Naive thymus-derived CD8-positive, alpha-beta T cell (primary cell): ENCODE measurements around the gene SYNE4. TPM values are rescaled to one million over a fixed set of nuclear protein-coding genes. Genes with fewer than 3 reads are reported as not detected.
A peak's percentile ranks its signal among the peaks of the same experiment; 100 is the strongest.
"Not testable (repeated sequence)": the region's sequence is repeated elsewhere in the genome, so short reads cannot be mapped to it uniquely, and the experiment has no call there.

Experiments
- ATAC-seq, 2 donors: fragments of 150-1000 bp; cut with Tn5 transposase in 1 of 2; sonication (Bioruptor Pico), chemical (Tn5 transposase) in 1 of 2; 1 replicate in 1 of 2; 2 replicates in 1 of 2; pipeline ENCODE4 v1.10.0; 2021; ENCODE audit warnings: mild to moderate bottlenecking in 2 of 2, moderate library complexity in 2 of 2
- POLR2A ChIA-PET: fragments of 350-600 bp; sonication (Branson Sonifier 250); formaldehyde crosslinking; loops from one replicate; lab custom pipeline; 2021; ENCODE audit warnings: antibody characterized with exemption; lab: Charles Lee
- DNase-seq, 10 donors: peaks; one replicate each; pipeline versions ENCODE4 v3.0.0 to v3.0.0-alpha.2; 2020 to 2022
- H3K27ac Mint-ChIP-seq, 10 donors: one replicate each; pipeline ENCODE4 v1.8.0; 2020 to 2022; ENCODE audit warnings: mild to moderate bottlenecking in 10 of 10, mixed read lengths in 10 of 10, moderate library complexity in 4 of 10, inconsistent platforms in 1 of 10
- H3K27me3 Mint-ChIP-seq, 5 donors: one replicate each; pipeline ENCODE4 v1.8.0; 2021 to 2022; ENCODE audit warnings: mixed read lengths in 5 of 5
- H3K36me3 Mint-ChIP-seq, 3 donors: one replicate each; pipeline ENCODE4 v1.8.0; 2020 to 2022; ENCODE audit warnings: mixed read lengths in 3 of 3, mild to moderate bottlenecking in 2 of 3, inconsistent platforms in 1 of 3
- H3K4me1 Mint-ChIP-seq, 4 donors: one replicate each; pipeline ENCODE4 v1.8.0; 2021 to 2022; ENCODE audit warnings: mixed read lengths in 4 of 4
- H3K4me3 Mint-ChIP-seq, 10 donors: one replicate each; pipeline ENCODE4 v1.8.0; 2020 to 2022; ENCODE audit warnings: mild to moderate bottlenecking in 10 of 10, mixed read lengths in 10 of 10, moderate library complexity in 6 of 10, inconsistent platforms in 1 of 10
- H3K9me3 Mint-ChIP-seq, 9 donors: one replicate each; pipeline ENCODE4 v1.8.0; 2020 to 2022; ENCODE audit warnings: mixed read lengths in 9 of 9, mild to moderate bottlenecking in 3 of 9, inconsistent platforms in 1 of 9, moderate library complexity in 1 of 9
- polyA plus RNA-seq, 3 donors: library from polyadenylated mRNA; unstranded; fragments of 300-500 nt; fragmentation: Illumina TruSeq; gene quantifications; one replicate each; pipeline ENCODE4 v1.2.3, GENCODE V29; 2021
- total RNA-seq, 8 experiments: library from RNA in 2 of 8; stranded (reverse) in 2 of 8; gene quantifications; one replicate each; pipeline ENCODE4 v1.2.3 and lab custom pipeline; 2021 to 2026

Gene SYNE4
- total and polyA plus RNA-seq, 5 experiments from 2014 or later = 0.19 to 4.7 (median 3.5) TPM; not detected in 2

DNA sequence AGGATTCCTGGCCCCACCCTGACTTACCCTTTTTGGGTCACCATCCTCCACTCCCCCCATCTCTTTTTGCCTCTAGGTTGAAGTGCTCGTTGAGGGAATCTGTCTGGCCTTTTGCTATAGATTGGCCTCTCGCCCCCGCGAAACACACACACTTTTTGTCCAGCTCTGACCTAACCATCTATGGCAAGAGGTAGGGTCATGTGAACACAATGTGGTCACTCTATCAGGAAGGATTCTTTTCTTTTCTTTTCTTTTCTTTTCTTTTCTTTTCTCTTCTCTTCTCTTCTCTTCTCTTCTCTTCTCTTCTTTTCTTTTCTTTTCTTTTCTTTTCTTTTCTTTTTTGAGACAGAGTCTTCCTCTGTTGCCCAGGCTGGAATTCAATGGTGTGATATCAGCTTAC is 27.6 kb downstream of the SYNE4 start:
- not testable (repeated sequence) for DNase-seq, H3K36me3 Mint-ChIP-seq, H3K9me3 Mint-ChIP-seq, H3K4me1 Mint-ChIP-seq, ATAC-seq
- H3K27ac Mint-ChIP-seq = peak overlapping the region in 1 of 10 donors; percentile 57
- POLR2A ChIA-PET = interaction anchor here (0.6 kb wide), 1 partner anchor 88 kb away, joined by 4 read pairs; no protein-coding TSS in a partner anchor
- peaks cover 25 to 68% (median 58%) of the 10 kb centered on the region in 5 donors for H3K27me3 Mint-ChIP-seq
- H3K4me3 Mint-ChIP-seq = peak overlapping the region in 1 of 10 donors; percentile 35

DNA sequence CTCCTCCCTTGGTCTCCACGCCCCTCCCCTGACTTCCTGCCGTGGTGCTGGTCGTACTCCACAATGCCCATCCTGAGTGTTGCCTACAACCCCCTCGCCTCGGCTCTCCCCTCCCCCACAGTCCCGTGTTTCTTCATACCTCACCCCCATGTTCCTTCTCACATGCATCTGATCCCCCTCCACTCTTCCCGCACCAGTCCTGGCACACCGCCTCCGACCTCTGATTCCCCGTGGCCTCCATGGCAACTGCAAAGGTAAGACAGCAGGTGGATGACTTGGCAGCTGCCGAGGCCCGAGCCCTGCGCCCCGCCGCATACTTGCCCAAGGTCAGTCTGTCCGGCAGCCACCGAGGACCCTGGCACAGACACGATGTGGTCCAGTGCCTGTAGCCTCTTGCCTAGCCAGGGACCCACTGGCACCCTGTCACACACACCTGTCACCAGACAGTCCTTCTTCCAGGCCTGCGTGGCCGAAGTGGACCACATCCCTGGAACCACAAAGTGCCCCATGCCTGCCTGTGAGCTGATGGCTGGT is 29.7 kb downstream of the SYNE4 start:
- DNase-seq = no peak
- Mint-ChIP-seq H3K4me3 (no peak overlapping the region), H3K27me3 (peaks cover 9 to 55% (median 42%) of the 10 kb centered on the region in 5 donors), H3K9me3 (no peaks in the 10 kb centered on the region), H3K4me1 (peaks cover 0 to 3% (median 0%) of the 10 kb centered on the region in 4 donors), H3K36me3 (no peaks in the 10 kb centered on the region), H3K27ac (no peak overlapping the region)
- POLR2A ChIA-PET = no interaction called here
- ATAC-seq = no peak

DNA sequence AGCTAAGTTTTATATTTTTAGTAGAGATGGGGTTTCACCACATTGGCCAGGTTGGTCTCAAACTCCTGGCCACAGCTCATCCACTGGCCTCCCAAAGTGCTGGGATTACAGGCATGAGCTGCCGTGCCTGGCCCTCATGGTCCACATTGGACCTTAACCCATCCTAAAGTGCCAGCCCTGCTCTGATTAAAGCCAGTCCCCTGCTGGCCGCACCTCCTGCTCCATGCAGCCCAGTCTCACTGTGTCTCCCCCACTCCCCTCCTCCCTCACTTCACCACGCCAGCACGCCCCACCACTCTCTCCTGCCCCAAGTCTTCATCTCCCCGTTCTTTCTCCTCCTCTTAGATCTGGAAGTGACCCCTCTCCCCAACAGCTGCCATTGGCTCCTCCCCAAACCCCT is 30.3 kb downstream of the SYNE4 start:
- H3K4me1 Mint-ChIP-seq = peaks cover 0 to 3% (median 0%) of the 10 kb centered on the region in 4 donors
- H3K9me3 Mint-ChIP-seq = no peaks in the 10 kb centered on the region
- DNase-seq (no peak), ATAC-seq (no peak)
- no peaks in the 10 kb centered on the region for H3K36me3 Mint-ChIP-seq
- no peak overlapping the region for H3K4me3 Mint-ChIP-seq
- POLR2A ChIA-PET = no interaction called here
- no peak overlapping the region for H3K27ac Mint-ChIP-seq
- peaks cover 9 to 49% (median 37%) of the 10 kb centered on the region in 5 donors for H3K27me3 Mint-ChIP-seq

GRCh38 chr19:35977446-35978222 is 31.0 kb downstream of the SYNE4 start:
- peak in 3 of 10 donors; percentile 15 to 69 (median 29) for DNase-seq
- POLR2A ChIA-PET = interaction anchor here (0.5 kb wide), 1 partner anchor 13 kb away, joined by 3 read pairs; no protein-coding TSS in a partner anchor
- ATAC-seq = peak; percentile 62 to 69
- Mint-ChIP-seq H3K9me3 (no peaks in the 10 kb centered on the region), H3K27ac (no peak overlapping the region), H3K27me3 (peaks cover 9 to 46% (median 34%) of the 10 kb centered on the region in 5 donors), H3K4me1 (peaks cover 0 to 3% (median 0%) of the 10 kb centered on the region in 4 donors), H3K36me3 (no peaks in the 10 kb centered on the region), H3K4me3 (no peak overlapping the region)

DNA sequence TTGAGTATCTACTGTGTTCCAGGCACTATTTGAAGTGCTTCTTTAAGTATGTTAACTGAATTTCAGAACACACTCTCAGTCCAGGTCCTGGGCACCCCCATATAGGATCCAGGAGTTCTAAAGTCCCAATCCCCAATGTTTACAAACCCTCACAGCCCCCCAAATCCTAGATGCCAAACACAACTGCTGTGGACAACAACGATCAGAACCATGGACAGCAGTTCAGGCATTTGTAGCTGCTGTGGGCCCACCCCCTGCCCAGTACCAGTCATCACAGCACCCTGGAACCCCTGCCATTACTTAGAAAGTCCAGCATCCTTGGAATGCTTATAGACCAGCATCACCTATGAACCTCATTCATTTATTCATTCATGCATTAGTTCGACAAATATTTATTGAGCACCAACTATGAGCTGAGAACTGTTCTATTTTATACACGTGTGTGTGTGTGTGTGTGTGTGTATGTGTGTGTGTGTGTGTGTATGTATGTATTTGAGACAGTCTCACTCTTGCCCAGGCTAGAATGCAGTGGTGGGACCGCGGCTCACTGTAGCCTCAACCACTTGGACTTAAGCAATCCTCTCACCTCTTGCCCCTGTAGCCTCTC is 32.9 kb downstream of the SYNE4 start:
- H3K4me1 Mint-ChIP-seq = peaks cover 0 to 5% (median 0%) of the 10 kb centered on the region in 4 donors
- H3K27me3 Mint-ChIP-seq = peaks cover 6 to 37% (median 21%) of the 10 kb centered on the region in 5 donors
- peak in 2 of 10 donors; percentile 22 to 26 for DNase-seq
- POLR2A ChIA-PET = no interaction called here
- ATAC-seq = peak in 1 of 2 donors; percentile 33
- no peak overlapping the region for H3K27ac Mint-ChIP-seq
- no peaks in the 10 kb centered on the region for H3K36me3 Mint-ChIP-seq
- no peaks in the 10 kb centered on the region for H3K9me3 Mint-ChIP-seq
- no peak overlapping the region for H3K4me3 Mint-ChIP-seq

GRCh38 chr19:35973487-35973886 is 35.1 kb downstream of the SYNE4 start:
- Mint-ChIP-seq H3K4me1 (peaks cover 0 to 7% (median 5%) of the 10 kb centered on the region in 4 donors), H3K27me3 (peaks cover 0 to 25% (median 9%) of the 10 kb centered on the region in 5 donors), H3K36me3 (no peaks in the 10 kb centered on the region), H3K27ac (no peak overlapping the region), H3K9me3 (no peaks in the 10 kb centered on the region), H3K4me3 (no peak overlapping the region)
- ATAC-seq (no peak), DNase-seq (no peak)
- POLR2A ChIA-PET = no interaction called here

DNA sequence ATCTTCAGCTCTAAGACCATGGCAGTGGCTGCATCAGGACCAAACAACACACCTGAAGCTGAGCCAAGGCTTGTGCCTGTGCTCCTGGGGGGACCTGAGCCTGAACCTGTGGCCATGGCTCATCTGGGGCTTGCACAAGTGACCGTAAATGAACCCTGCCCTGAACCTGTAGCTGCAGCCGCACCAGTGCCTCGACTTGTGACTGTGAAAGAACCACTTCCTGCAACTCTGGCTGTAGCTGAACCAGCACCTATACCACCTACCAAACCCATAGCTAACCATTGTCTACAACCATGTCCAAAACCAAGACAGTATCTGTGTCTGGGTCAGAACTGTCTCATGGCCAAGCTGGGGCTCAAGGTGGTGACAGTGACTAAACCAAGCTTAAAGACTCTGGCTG is 41.8 kb downstream of the SYNE4 start:
- POLR2A ChIA-PET = interaction anchor here (0.7 kb wide), 1 partner anchor 248 kb away, joined by 4 read pairs; the partner anchor contains the start of genes ZNF146 and ZNF565
- Mint-ChIP-seq H3K36me3 (no peaks in the 10 kb centered on the region), H3K4me1 (peaks cover 0 to 7% (median 5%) of the 10 kb centered on the region in 4 donors), H3K9me3 (no peaks in the 10 kb centered on the region), H3K27me3 (peaks cover 0 to 6% (median 5%) of the 10 kb centered on the region in 5 donors), H3K4me3 (no peak overlapping the region), H3K27ac (no peak overlapping the region)
- no peak for DNase-seq
- no peak for ATAC-seq

- DNase-seq (peak in 6 of 10 donors; percentile 26 to 53 (median 38)), ATAC-seq (no peak)
- no peak overlapping the region for H3K27ac Mint-ChIP-seq
- no peak overlapping the region for H3K4me3 Mint-ChIP-seq
- peaks cover 0 to 11% (median 5%) of the 10 kb centered on the region in 5 donors for H3K27me3 Mint-ChIP-seq
- peaks cover 6 to 12% (median 10%) of the 10 kb centered on the region in 4 donors for H3K4me1 Mint-ChIP-seq
- POLR2A ChIA-PET = no interaction called here
- H3K9me3 Mint-ChIP-seq = peaks cover 0 to 1% (median 0%) of the 10 kb centered on the region in 9 donors
- H3K36me3 Mint-ChIP-seq = no peaks in the 10 kb centered on the region
These were observed 45.1 kb downstream of the SYNE4 start for GRCh38 chr19:35963514-35963913.

- peaks cover 0 to 3% (median 0%) of the 10 kb centered on the region in 9 donors for H3K9me3 Mint-ChIP-seq
- DNase-seq (no peak), ATAC-seq (no peak)
- peaks cover 0 to 8% (median 3%) of the 10 kb centered on the region in 5 donors for H3K27me3 Mint-ChIP-seq
- H3K36me3 Mint-ChIP-seq = no peaks in the 10 kb centered on the region
- H3K4me3 Mint-ChIP-seq = peak overlapping the region; percentile 13 to 80 (median 42)
- peaks cover 17 to 41% (median 29%) of the 10 kb centered on the region in 4 donors for H3K4me1 Mint-ChIP-seq
- POLR2A ChIA-PET = interaction anchor here (2.3 kb wide), 1 partner anchor 34 kb away, joined by 6 read pairs; no protein-coding TSS in a partner anchor
- H3K27ac Mint-ChIP-seq = peak overlapping the region in 1 of 10 donors; percentile 37
These were observed 48.1 kb downstream of the SYNE4 start for GRCh38 chr19:35960432-35960972.

DNA sequence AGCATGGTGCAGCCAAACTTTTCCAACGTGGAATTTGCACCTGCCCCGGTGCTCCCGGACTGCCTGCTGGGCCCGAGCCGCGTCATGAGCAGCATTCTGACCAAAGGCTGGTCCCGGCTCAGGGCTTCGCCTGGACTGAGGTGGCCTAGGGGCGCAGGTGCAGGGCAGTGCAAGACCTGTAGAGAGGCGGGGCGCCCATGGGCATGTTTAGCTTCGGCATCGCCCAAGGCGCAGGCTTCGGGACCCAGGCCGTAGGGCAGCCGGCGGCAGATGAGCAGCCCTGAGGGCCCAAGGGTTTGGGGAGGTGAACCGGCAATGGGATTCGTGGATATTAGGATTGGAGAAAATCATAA is 48.7 kb downstream of the SYNE4 start:
- no peak for DNase-seq
- Mint-ChIP-seq H3K9me3 (peaks cover 0 to 3% (median 0%) of the 10 kb centered on the region in 9 donors), H3K4me1 (peaks cover 20 to 46% (median 33%) of the 10 kb centered on the region in 4 donors), H3K27ac (peak overlapping the region in 1 of 10 donors; percentile 29), H3K27me3 (peaks cover 0 to 8% (median 3%) of the 10 kb centered on the region in 5 donors), H3K4me3 (peak overlapping the region; percentile 53 to 79 (median 70)), H3K36me3 (no peaks in the 10 kb centered on the region)
- no peak for ATAC-seq
- POLR2A ChIA-PET = interaction anchor here (2.3 kb wide), 1 partner anchor 34 kb away, joined by 6 read pairs; no protein-coding TSS in a partner anchor

DNA sequence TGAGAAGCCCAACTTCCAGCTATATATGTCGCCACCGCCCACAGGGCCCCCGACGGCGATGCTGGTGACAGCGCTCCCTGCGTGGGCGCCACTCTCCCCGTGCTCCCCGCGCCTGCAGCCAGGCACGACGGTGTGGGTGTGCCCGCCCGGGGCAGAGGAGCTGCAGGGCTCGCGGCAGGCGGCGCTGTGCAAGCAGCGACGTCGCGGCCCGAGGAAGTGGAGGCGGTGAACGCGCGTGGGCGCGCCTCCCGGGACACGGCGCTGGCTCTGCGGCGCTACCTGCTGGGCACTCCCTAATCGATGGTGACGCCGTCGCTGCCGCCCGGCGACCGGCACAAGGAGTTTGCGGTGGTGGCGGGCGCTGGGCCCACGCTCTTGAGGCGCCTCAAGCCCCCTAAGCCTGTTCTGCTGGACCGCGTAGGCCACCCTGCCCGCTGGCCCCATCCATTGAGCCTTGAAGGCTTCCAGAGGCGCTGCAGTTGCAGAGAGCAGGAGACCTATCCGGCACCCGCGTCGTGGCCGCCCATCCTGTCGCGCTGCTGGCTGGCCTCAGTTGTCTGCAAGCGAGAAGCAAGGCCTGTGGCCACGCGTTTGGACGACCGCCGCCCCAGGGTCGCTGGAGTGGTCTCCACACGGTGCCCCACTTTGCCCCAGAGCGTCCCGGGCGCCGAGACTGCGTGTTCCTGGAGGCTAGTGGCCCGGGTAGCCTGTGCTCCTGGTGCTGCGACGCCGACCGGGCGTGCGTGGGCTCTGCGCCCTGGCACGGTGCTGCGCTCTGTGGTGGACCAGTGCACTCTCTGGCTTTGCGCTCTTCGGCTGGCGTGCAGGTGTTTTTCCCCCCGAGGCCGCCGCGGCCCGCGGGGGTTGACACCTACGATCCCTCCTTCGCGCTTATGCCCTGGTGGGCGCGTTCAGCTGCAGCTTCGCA is 49.3 kb downstream of the SYNE4 start:
- Mint-ChIP-seq H3K27ac (peak overlapping the region in 2 of 10 donors; percentile 29 to 74), H3K4me3 (peak overlapping the region; percentile 53 to 81 (median 70)), H3K36me3 (no peaks in the 10 kb centered on the region), H3K4me1 (peaks cover 21 to 50% (median 36%) of the 10 kb centered on the region in 4 donors), H3K27me3 (peaks cover 0 to 8% (median 3%) of the 10 kb centered on the region in 5 donors), H3K9me3 (peaks cover 0 to 3% (median 0%) of the 10 kb centered on the region in 9 donors)
- peak; percentile 97 to 98 for ATAC-seq
- peak; percentile 69 to 88 (median 80) for DNase-seq
- POLR2A ChIA-PET = interaction anchor here (0.6 to 2.3 kb wide), 10 partner anchors 15 to 257 kb away, joined by 3 to 7 read pairs (median 3); partner anchors contain the start of genes ALKBH6 and THAP8
